GM13976 (cell line): ENCODE measurements around the gene TSPAN6.

Experiments used
- DNase-seq: peaks from one replicate; pipeline ENCODE4 v3.0.0; 2012; ENCODE audit warnings: low spot score
- in situ Hi-C: fragments of 300-500 bp; cut with MboI; formaldehyde crosslinking; loops from one replicate; pipeline ENCODE4 v1.12.0; 2022; ENCODE audit warnings: low sequenced_read_pairs, mixed read lengths, inconsistent platforms; ENCODE audit not compliant: unreplicated experiment
- TF ChIP-seq, protein P1 (sequence below): IDR thresholded peaks from 2 replicates; pipeline ENCODE4 v1.5.1; 2012; ENCODE audit warnings: borderline replicate concordance, mild to moderate bottlenecking; ENCODE audit not compliant: insufficient read depth; ENCODE audit errors: extremely low read depth, missing control alignments, control extremely low read depth

TSPAN6 gene

GRCh38 chrX:100643212-100643611, 6.6 kb upstream of the TSPAN6 start:
- DNase-seq = no peak
- TF ChIP-seq, protein P1, sequence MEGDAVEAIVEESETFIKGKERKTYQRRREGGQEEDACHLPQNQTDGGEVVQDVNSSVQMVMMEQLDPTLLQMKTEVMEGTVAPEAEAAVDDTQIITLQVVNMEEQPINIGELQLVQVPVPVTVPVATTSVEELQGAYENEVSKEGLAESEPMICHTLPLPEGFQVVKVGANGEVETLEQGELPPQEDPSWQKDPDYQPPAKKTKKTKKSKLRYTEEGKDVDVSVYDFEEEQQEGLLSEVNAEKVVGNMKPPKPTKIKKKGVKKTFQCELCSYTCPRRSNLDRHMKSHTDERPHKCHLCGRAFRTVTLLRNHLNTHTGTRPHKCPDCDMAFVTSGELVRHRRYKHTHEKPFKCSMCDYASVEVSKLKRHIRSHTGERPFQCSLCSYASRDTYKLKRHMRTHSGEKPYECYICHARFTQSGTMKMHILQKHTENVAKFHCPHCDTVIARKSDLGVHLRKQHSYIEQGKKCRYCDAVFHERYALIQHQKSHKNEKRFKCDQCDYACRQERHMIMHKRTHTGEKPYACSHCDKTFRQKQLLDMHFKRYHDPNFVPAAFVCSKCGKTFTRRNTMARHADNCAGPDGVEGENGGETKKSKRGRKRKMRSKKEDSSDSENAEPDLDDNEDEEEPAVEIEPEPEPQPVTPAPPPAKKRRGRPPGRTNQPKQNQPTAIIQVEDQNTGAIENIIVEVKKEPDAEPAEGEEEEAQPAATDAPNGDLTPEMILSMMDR = no peak
- in situ Hi-C loops = no loop called here

- TF ChIP-seq, protein P1 = no peak
- in situ Hi-C loops = no loop called here
- no peak for DNase-seq
These were observed 5.7 kb upstream of the TSPAN6 start for GRCh38 chrX:100642290-100642689.

- no peak for DNase-seq
- in situ Hi-C loops = no loop called here
These were observed 651 bp downstream of the TSPAN6 start for GRCh38 chrX:100635989-100636320.

GRCh38 chrX:100635040-100635439, 1.6 kb downstream of the TSPAN6 start:
- in situ Hi-C loops = no loop called here
- DNase-seq = no peak
- TF ChIP-seq, protein P1 = no peak

More at GRCh38 chrX:100635989-100636320, 651 bp downstream of the TSPAN6 start:
- TF ChIP-seq, protein P1 = no peak

- in situ Hi-C loops = no loop called here
- peak; percentile 55 for DNase-seq
- TF ChIP-seq, protein P1 = no peak
These were observed 10.6 kb downstream of the TSPAN6 start for GRCh38 chrX:100625985-100626491.

GRCh38 chrX:100623001-100623400, 13.6 kb downstream of the TSPAN6 start:
- in situ Hi-C loops = no loop called here
- DNase-seq = no peak
- TF ChIP-seq, protein P1 = no peak

DNA sequence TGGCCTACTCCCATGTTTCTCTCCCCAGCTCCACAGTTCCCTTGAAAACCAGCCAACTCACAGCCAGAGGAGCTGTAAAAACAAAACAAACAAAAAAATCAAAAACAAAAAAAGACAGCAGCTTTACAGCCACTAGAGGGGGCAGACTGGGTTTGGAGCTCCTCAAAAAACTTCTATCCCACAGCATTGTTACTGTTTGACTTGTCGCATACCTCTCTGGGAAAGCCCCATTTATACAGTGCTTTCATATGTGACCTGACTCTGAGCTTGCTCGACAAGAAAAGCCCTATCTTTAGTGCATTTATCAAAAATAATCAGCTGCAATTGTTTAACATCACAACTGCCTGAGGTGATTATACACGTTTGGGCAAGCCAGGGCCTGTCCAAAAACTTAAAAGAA, 21.6 kb downstream of the TSPAN6 start:
- in situ Hi-C loops = no loop called here
- TF ChIP-seq, protein P1 = peak; percentile 27
- peak; percentile 37 for DNase-seq
